PC-9 (cell line): ENCODE results near the gene FARP1. TPM values are rescaled to one million over a fixed set of nuclear protein-coding genes. Genes with fewer than 3 reads are reported as not detected.

ENCODE experiments used
- BruUV-seq: library from RNA; stranded (reverse); fragments of 400-500 nt; replicated peaks from 2 replicates; lab custom pipeline; 2021; lab: Mats Ljungman, UMichigan
- CTCF ChIA-PET: fragments of 300-600 bp; sonication (Branson Sonifier 250); formaldehyde crosslinking; loops from one replicate; lab custom pipeline; 2022; ENCODE audit warnings: antibody characterized with exemption; lab: Charles Lee
- POLR2A ChIA-PET: fragments of 300-600 bp; sonication (Branson Sonifier 250); formaldehyde crosslinking; loops from one replicate; lab custom pipeline; 2022; ENCODE audit warnings: antibody characterized with exemption; ENCODE audit not compliant: unreplicated experiment; lab: Charles Lee
- DNase-seq, 2 experiments: peaks; one replicate each; pipeline versions ENCODE4 v3.0.0 to v3.0.0-alpha.2; 2015 to 2022; ENCODE audit warnings: mixed read lengths in 1 of 2
- H2AFZ ChIP-seq: fragments of 200-600 bp; sonication (generic); 2 replicates; pipeline ENCODE4 v1.8.1; 2017; ENCODE audit warnings: antibody characterized with exemption
- H3F3A ChIP-seq: fragments of 200-600 bp; sonication (generic); 2 replicates; pipeline ENCODE4 v1.8.1; 2017; ENCODE audit warnings: antibody characterized with exemption, mild to moderate bottlenecking, low read depth; ENCODE audit not compliant: insufficient read depth
- H3K27ac ChIP-seq: fragments of 200-600 bp; sonication (generic); 2 replicates; pipeline ENCODE4 v1.6.1; 2016; ENCODE audit warnings: mixed run types
- H3K27me3 ChIP-seq: fragments of 200-600 bp; sonication (generic); 2 replicates; pipeline ENCODE4 v1.6.1; 2016; ENCODE audit warnings: low read depth, mixed run types; ENCODE audit not compliant: insufficient read depth
- H3K36me3 ChIP-seq: fragments of 200-600 bp; sonication (generic); 2 replicates; pipeline ENCODE4 v1.6.1; 2016; ENCODE audit warnings: low read depth, mixed run types
- H3K4me1 ChIP-seq: fragments of 200-600 bp; sonication (generic); replicated peaks from 2 replicates; pipeline ENCODE4 v1.6.1; 2016; ENCODE audit warnings: mixed run types; ENCODE audit not compliant: insufficient read depth
- H3K4me2 ChIP-seq: fragments of 200-600 bp; sonication (generic); 2 replicates; pipeline ENCODE4 v1.6.1; 2017; ENCODE audit warnings: mixed run types
- H3K4me3 ChIP-seq: fragments of 200-600 bp; sonication (generic); 2 replicates; pipeline ENCODE4 v1.6.1; 2016; ENCODE audit warnings: mixed run types
- H3K79me2 ChIP-seq: fragments of 200-600 bp; sonication (generic); 2 replicates; pipeline ENCODE4 v1.6.1; 2017; ENCODE audit warnings: low read depth, mixed run types
- H3K9me2 ChIP-seq: fragments of 200-600 bp; sonication (generic); 2 replicates; pipeline ENCODE4 v1.8.1; 2017; ENCODE audit warnings: mild to moderate bottlenecking; ENCODE audit not compliant: insufficient read depth
- H3K9me3 ChIP-seq: fragments of 200-600 bp; sonication (generic); 2 replicates; pipeline ENCODE4 v1.8.1; 2016; ENCODE audit warnings: low read depth; ENCODE audit not compliant: insufficient read depth
- H4K20me1 ChIP-seq: fragments of 200-600 bp; sonication (generic); 2 replicates; pipeline ENCODE4 v1.8.1; 2017; ENCODE audit not compliant: insufficient read depth
- EZH2 ChIP-seq: fragments of 200-600 bp; sonication (generic); IDR thresholded peaks from 2 replicates; pipeline ENCODE4 v1.8.0; 2017; ENCODE audit warnings: antibody characterized with exemption, low read depth
- intact Hi-C: fragments of 100-400 bp; cut with micrococcal nuclease; formaldehyde crosslinking; loops from one replicate; pipeline ENCODE4 v1.10.0; 2022; ENCODE audit not compliant: unreplicated experiment
- total RNA-seq: library from RNA; stranded (reverse); gene quantifications from 2 replicates; pipeline ENCODE4 v1.2.3, GENCODE V29; 2021
- TF ChIP-seq, protein P1 (sequence below): fragments of 200-600 bp; sonication (generic); conservative IDR thresholded peaks from 2 replicates; pipeline ENCODE4 v1.6.1; 2017; ENCODE audit warnings: mixed run types, antibody characterized with exemption, mild to moderate bottlenecking, moderate library complexity

FARP1 gene
- total RNA-seq, 1 experiment from 2014 or later = 62.1 TPM

DNA sequence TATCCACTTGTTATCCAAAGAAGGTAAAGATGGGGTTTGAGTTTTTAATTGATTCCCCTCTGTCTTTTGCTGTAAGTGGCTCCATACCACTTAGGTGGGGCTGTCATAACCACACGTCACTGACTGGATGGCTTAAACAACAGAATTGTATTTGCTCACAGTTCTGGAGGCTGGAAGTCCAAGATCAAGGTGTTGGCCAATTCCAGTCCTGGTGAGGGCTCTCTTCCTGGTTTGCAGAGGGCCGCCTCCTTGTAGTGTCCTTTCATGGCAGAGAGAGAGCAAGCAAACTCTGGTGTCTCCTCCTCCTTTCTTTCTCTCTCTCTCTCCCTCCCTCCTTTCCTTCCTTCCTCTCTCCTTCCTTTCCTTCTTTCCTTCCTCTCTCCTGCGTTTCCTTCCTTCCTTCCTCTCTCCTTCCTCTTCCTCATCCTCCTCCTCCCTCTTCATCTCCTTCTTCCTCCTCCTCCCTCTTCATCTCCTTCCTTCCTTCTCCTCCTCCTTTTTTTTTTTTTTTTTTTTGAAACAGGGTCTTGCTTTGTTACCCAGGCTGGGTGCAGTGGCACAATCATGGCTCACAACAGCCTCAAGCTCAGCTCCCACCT lies 174.8 kb downstream of the FARP1 start:
- Histone ChIP-seq H3K9me2 (no peaks in the 10 kb centered on the region), H3K79me2 (no peaks in the 10 kb centered on the region), H3K4me2 (no peak overlapping the region), H2AFZ (no peak overlapping the region), H3K27me3 (no peaks in the 10 kb centered on the region), H3K4me3 (no peak overlapping the region), H3K4me1 (no peaks in the 10 kb centered on the region), H3K9me3 (no peaks in the 10 kb centered on the region), H3K27ac (no peak overlapping the region), H3K36me3 (no peaks in the 10 kb centered on the region), H3F3A (no peaks in the 10 kb centered on the region), H4K20me1 (no peaks in the 10 kb centered on the region)
- ChIA-PET POLR2A (no interaction called here), CTCF (interaction anchor here (0.7 kb wide), 1 partner anchor 31 kb away, joined by 4 read pairs; no protein-coding TSS in a partner anchor)
- TF ChIP-seq EZH2 = no peak
- TF ChIP-seq, protein P1, sequence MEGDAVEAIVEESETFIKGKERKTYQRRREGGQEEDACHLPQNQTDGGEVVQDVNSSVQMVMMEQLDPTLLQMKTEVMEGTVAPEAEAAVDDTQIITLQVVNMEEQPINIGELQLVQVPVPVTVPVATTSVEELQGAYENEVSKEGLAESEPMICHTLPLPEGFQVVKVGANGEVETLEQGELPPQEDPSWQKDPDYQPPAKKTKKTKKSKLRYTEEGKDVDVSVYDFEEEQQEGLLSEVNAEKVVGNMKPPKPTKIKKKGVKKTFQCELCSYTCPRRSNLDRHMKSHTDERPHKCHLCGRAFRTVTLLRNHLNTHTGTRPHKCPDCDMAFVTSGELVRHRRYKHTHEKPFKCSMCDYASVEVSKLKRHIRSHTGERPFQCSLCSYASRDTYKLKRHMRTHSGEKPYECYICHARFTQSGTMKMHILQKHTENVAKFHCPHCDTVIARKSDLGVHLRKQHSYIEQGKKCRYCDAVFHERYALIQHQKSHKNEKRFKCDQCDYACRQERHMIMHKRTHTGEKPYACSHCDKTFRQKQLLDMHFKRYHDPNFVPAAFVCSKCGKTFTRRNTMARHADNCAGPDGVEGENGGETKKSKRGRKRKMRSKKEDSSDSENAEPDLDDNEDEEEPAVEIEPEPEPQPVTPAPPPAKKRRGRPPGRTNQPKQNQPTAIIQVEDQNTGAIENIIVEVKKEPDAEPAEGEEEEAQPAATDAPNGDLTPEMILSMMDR = no peak
- intact Hi-C loops = no loop called here
- no peak for DNase-seq
- BruUV-seq = no TSS peak

- no peaks in the 10 kb centered on the region for H3F3A ChIP-seq
- DNase-seq = no peak
- POLR2A ChIA-PET = no interaction called here
- no peaks in the 10 kb centered on the region for H3K79me2 ChIP-seq
- no peaks in the 10 kb centered on the region for H3K36me3 ChIP-seq
- H2AFZ ChIP-seq = no peak overlapping the region
- no peaks in the 10 kb centered on the region for H3K9me3 ChIP-seq
- TF ChIP-seq, protein P1 = no peak
- no peak for TF ChIP-seq EZH2
- no peaks in the 10 kb centered on the region for H3K4me1 ChIP-seq
- H3K9me2 ChIP-seq = no peaks in the 10 kb centered on the region
- no peak overlapping the region for H3K27ac ChIP-seq
- intact Hi-C loops = no loop called here
- CTCF ChIA-PET = interaction anchor here (0.7 kb wide), 1 partner anchor 31 kb away, joined by 4 read pairs; no protein-coding TSS in a partner anchor
- no peak overlapping the region for H3K4me3 ChIP-seq
- no peak overlapping the region for H3K4me2 ChIP-seq
- H4K20me1 ChIP-seq = no peaks in the 10 kb centered on the region
- no peaks in the 10 kb centered on the region for H3K27me3 ChIP-seq
- no TSS peak for BruUV-seq
Observed at GRCh38 chr13:98318263-98318878, 175.5 kb downstream of the FARP1 start.

DNA sequence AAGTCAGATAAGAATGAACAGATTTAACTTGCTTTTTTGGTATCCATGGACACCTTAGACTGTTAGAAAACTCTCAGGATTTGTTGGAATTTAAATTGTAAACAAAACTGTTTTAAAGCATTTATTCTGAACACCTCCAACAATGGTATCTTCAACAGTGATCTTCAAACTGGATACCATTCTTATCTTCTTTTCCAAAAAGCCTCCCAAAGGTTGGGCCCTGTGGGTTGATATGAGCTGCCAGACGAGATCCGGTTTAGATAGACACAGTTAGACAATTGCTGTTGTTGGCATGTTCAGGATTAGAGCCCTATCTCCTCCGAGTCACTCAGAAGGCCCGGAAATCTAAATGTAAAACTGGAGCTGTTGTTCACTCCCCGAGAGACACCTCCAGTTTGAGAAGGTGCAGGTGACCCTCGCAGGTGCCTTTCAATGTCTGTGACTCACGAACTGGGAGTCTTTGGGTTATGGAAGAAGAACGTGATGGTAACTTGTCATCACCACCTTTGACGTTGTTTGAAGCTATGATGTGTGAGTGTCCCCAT lies 177.7 kb downstream of the FARP1 start:
- no peaks in the 10 kb centered on the region for H3K9me3 ChIP-seq
- no peak overlapping the region for H2AFZ ChIP-seq
- H3K4me3 ChIP-seq = no peak overlapping the region
- H3K36me3 ChIP-seq = no peaks in the 10 kb centered on the region
- H3K27ac ChIP-seq = no peak overlapping the region
- H3K27me3 ChIP-seq = no peaks in the 10 kb centered on the region
- no peaks in the 10 kb centered on the region for H4K20me1 ChIP-seq
- DNase-seq = no peak
- no peaks in the 10 kb centered on the region for H3K79me2 ChIP-seq
- H3F3A ChIP-seq = no peaks in the 10 kb centered on the region
- H3K9me2 ChIP-seq = no peaks in the 10 kb centered on the region
- ChIA-PET POLR2A (no interaction called here), CTCF (no interaction called here)
- H3K4me2 ChIP-seq = no peak overlapping the region
- no peak for TF ChIP-seq EZH2
- TF ChIP-seq, protein P1 = no peak
- H3K4me1 ChIP-seq = no peaks in the 10 kb centered on the region
- no TSS peak for BruUV-seq
- intact Hi-C loops = no loop called here
